ENCODE results near the gene FLT1. TPM values are rescaled to one million over a fixed set of nuclear protein-coding genes. Genes with fewer than 3 reads are reported as not detected.
A peak's percentile ranks its signal among the peaks of the same experiment; 100 is the strongest.

Gene FLT1
- total and polyA plus RNA-seq, 3 experiments from 2014 or later, result 2.4 to 2.7 TPM; not detected in 1

DNA sequence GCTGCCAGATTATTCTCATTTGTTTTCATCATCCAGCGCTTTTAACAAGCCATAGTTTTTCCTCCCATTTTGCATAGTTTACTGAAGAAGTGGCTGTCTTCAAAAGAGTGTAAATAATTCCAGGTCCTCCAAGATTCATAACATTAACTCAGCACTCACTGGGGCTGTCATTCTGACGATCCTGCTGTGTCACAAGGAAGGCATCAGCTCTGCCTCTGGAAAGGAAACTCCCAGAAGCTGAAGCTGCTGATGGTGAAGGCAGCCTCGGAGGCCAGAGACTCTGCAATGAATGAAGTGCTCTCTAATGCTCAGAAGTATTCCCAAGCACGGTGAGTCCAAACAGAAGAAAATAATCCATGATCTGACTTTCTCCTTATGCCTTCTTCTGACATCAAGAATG, 60.0 kb downstream of the FLT1 start:
- Histone ChIP-seq H3K4me1 (ENCODE audit: insufficient read depth, low read length) (no peaks in the 10 kb centered on the region), H3K27ac (ENCODE audit: low read depth, low read length) (no peak overlapping the region), H3K36me3 (ENCODE audit: insufficient read depth, low read length) (no peaks in the 10 kb centered on the region), H3K9me3 (ENCODE audit: low read length) (no peaks in the 10 kb centered on the region), H3K27me3 (ENCODE audit: insufficient read depth, low read length, poor library complexity, severe bottlenecking) (no peaks in the 10 kb centered on the region), H3K4me3 (ENCODE audit: low read length) (no peak overlapping the region)
- CTCF ChIA-PET, result interaction anchor here (0.6 kb wide), 1 partner anchor 92 kb away, joined by 3 read pairs; no protein-coding TSS in a partner anchor
- peak overlapping the region in 1 of 8 donors; percentile 54 for H3K27ac Mint-ChIP-seq
- H3K4me1 Mint-ChIP-seq, result peaks cover 0 to 5% (median 0%) of the 10 kb centered on the region in 3 donors
- H3K9me3 Mint-ChIP-seq, result no peaks in the 10 kb centered on the region
- H3K27me3 Mint-ChIP-seq, result peaks cover 2 to 36% of the 10 kb centered on the region in 2 donors
- H3K36me3 Mint-ChIP-seq, result no peaks in the 10 kb centered on the region
- no peak overlapping the region for H3K4me3 Mint-ChIP-seq
- POLR2A ChIA-PET, result no interaction called here
- no peak for DNase-seq

DNA sequence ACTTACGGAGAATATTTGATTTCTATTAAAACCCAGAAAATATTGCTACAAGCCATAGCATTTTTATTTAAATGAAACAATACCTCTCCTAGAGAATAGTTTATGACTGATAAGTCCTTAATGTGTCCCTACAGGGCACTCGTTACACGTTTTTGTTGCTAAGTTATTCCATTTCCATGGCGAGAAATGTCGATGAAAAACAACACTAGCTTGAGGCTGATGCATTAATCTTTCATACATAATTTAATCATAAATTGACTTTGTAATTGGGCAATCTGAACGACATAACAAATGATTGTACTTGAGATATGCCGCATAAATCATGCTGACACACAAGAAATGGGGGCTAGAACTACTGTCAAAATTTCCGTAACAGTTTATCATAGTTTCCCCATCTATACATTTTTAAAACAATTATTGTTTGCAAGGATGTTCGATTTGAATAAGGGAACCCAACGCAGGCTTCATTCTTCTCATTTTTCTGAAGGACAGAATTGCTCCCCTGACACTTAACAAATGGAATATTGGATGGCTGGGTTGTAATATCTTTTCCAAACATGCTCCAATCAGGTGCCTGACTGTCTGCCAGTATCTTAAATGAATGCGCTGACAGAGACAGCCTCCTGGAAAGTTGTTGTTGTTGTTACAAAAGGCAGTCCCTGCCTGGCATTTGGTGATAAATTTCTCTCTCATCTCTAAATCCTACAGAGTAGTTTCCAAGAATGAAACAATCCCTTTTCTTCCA, 61.9 kb downstream of the FLT1 start:
- Mint-ChIP-seq H3K36me3 (no peaks in the 10 kb centered on the region), H3K4me3 (no peak overlapping the region), H3K4me1 (peaks cover 0 to 5% (median 0%) of the 10 kb centered on the region in 3 donors), H3K9me3 (no peaks in the 10 kb centered on the region), H3K27me3 (peaks cover 0 to 43% of the 10 kb centered on the region in 2 donors), H3K27ac (no peak overlapping the region)
- H3K9me3 ChIP-seq (ENCODE audit: low read length), result no peaks in the 10 kb centered on the region
- H3K36me3 ChIP-seq (ENCODE audit: insufficient read depth, low read length), result no peaks in the 10 kb centered on the region
- ChIA-PET CTCF (no interaction called here), POLR2A (no interaction called here)
- no peaks in the 10 kb centered on the region for H3K27me3 ChIP-seq (ENCODE audit: insufficient read depth, low read length, poor library complexity, severe bottlenecking)
- no peak overlapping the region for H3K4me3 ChIP-seq (ENCODE audit: low read length)
- DNase-seq, result no peak
- no peaks in the 10 kb centered on the region for H3K4me1 ChIP-seq (ENCODE audit: insufficient read depth, low read length)
- no peak overlapping the region for H3K27ac ChIP-seq (ENCODE audit: low read depth, low read length)

DNA sequence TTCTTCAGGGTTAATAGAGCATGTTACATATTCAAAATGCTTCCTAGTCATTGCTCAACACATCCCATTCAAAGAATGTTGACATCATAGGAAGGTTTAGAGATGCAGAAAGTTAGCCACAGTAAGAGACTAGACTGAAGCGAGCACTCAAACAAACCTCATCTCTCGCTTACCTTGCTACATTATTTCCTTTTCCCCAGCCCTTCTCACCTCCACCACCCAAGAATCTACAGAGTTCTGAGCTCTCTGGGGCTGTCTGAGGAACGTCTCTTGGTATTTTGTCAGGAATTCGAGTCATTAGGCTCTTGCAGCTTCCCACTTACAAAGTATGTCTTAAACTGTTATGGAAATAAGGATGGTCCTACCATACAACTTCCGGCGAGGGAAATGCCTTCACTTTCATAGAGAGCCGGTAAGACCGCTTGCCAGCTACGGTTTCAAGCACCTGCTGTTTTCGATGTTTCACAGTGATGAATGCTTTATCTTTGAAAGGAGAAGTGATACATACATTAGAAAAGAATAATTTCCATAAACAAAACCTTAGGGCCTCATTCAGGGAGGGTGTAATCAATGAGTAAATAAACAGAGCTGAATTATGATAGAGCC, 65.1 kb downstream of the FLT1 start:
- Histone ChIP-seq H3K27me3 (ENCODE audit: insufficient read depth, low read length, poor library complexity, severe bottlenecking) (no peaks in the 10 kb centered on the region), H3K27ac (ENCODE audit: low read depth, low read length) (no peak overlapping the region), H3K4me3 (ENCODE audit: low read length) (no peak overlapping the region), H3K9me3 (ENCODE audit: low read length) (no peaks in the 10 kb centered on the region), H3K36me3 (ENCODE audit: insufficient read depth, low read length) (no peaks in the 10 kb centered on the region), H3K4me1 (ENCODE audit: insufficient read depth, low read length) (no peaks in the 10 kb centered on the region)
- POLR2A ChIA-PET, result no interaction called here
- DNase-seq, result no peak
- no peak overlapping the region for H3K27ac Mint-ChIP-seq
- H3K4me3 Mint-ChIP-seq, result no peak overlapping the region
- peaks cover 0 to 5% (median 0%) of the 10 kb centered on the region in 3 donors for H3K4me1 Mint-ChIP-seq
- CTCF ChIA-PET, result no interaction called here
- no peaks in the 10 kb centered on the region for H3K36me3 Mint-ChIP-seq
- no peaks in the 10 kb centered on the region for H3K9me3 Mint-ChIP-seq
- peaks cover 0 to 55% of the 10 kb centered on the region in 2 donors for H3K27me3 Mint-ChIP-seq

DNA sequence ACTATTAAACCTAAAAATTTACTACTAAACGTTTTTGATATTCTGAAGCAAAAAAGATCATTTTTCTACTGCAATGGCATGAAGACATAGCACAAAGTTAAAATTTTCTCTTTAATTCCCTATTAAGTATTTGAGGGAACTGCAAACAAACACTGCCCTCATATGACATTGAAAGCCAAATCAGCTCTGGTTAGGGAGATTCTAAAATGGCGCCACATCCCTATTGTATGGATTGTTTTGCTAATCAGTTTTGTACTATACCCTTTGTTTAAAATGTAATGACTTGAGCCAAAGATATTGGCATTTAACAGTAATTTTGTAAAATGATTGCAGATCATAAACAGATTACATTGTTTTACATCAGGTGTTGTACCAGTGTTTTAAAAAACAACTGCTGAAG, 65.8 kb downstream of the FLT1 start:
- peaks cover 0 to 5% (median 0%) of the 10 kb centered on the region in 3 donors for H3K4me1 Mint-ChIP-seq
- Histone ChIP-seq H3K9me3 (ENCODE audit: low read length) (no peaks in the 10 kb centered on the region), H3K36me3 (ENCODE audit: insufficient read depth, low read length) (no peaks in the 10 kb centered on the region), H3K4me3 (ENCODE audit: low read length) (no peak overlapping the region), H3K27ac (ENCODE audit: low read depth, low read length) (no peak overlapping the region), H3K4me1 (ENCODE audit: insufficient read depth, low read length) (no peaks in the 10 kb centered on the region), H3K27me3 (ENCODE audit: insufficient read depth, low read length, poor library complexity, severe bottlenecking) (no peaks in the 10 kb centered on the region)
- H3K27me3 Mint-ChIP-seq, result peaks cover 0 to 55% of the 10 kb centered on the region in 2 donors
- ChIA-PET POLR2A (no interaction called here), CTCF (no interaction called here)
- no peaks in the 10 kb centered on the region for H3K9me3 Mint-ChIP-seq
- H3K27ac Mint-ChIP-seq, result no peak overlapping the region
- no peak overlapping the region for H3K4me3 Mint-ChIP-seq
- no peak for DNase-seq
- H3K36me3 Mint-ChIP-seq, result no peaks in the 10 kb centered on the region

DNA sequence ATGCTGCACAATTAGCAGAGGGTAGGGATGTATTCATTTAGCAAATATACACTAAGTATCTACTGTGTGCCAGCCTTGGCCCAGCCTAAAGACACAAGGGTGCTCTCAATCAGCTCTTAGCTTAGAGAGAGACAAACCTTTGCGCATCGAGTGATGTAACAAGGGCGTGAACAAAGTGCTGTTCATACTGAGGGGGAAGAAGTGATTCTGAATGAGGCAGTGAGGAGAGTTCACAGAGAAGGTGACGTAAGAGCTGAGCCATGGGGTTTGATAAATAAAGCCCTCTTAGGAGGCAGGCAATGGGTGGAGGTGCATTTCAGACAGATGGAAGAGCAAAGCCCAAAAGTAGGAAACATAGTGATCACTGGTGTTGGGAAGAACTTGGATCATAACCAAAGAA, 68.5 kb downstream of the FLT1 start:
- H3K27ac Mint-ChIP-seq, result no peak overlapping the region
- Histone ChIP-seq H3K27ac (ENCODE audit: low read depth, low read length) (no peak overlapping the region), H3K9me3 (ENCODE audit: low read length) (no peaks in the 10 kb centered on the region), H3K27me3 (ENCODE audit: insufficient read depth, low read length, poor library complexity, severe bottlenecking) (no peaks in the 10 kb centered on the region), H3K4me1 (ENCODE audit: insufficient read depth, low read length) (peaks cover 11% of the 10 kb centered on the region), H3K36me3 (ENCODE audit: insufficient read depth, low read length) (no peaks in the 10 kb centered on the region), H3K4me3 (ENCODE audit: low read length) (no peak overlapping the region)
- no peaks in the 10 kb centered on the region for H3K36me3 Mint-ChIP-seq
- peaks cover 0 to 38% of the 10 kb centered on the region in 2 donors for H3K27me3 Mint-ChIP-seq
- H3K9me3 Mint-ChIP-seq, result no peaks in the 10 kb centered on the region
- DNase-seq, result no peak
- POLR2A ChIA-PET, result no interaction called here
- CTCF ChIA-PET, result no interaction called here
- H3K4me3 Mint-ChIP-seq, result no peak overlapping the region
- peaks cover 13 to 21% (median 15%) of the 10 kb centered on the region in 3 donors for H3K4me1 Mint-ChIP-seq

DNA sequence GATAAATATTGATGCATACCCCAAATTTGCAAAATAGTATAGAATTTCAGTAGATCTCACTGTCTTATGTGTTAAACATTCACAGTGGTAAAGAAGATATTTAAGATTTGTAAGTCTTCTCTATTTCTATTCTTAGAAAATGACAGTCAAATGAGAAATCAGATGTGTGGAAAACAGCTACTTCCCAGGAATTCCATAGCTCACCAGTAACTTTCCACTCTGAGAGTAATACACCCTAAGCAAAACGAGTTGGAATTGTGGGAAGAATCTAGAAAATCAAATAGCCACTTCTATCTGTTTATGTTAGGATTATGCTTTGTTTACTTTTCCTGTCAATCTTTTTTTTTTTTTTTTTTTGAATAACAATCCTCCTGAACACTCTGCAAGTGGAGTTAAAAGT, 69.1 kb downstream of the FLT1 start:
- no peaks in the 10 kb centered on the region for H3K36me3 ChIP-seq (ENCODE audit: insufficient read depth, low read length)
- Mint-ChIP-seq H3K4me3 (no peak overlapping the region), H3K27me3 (peaks cover 0 to 34% of the 10 kb centered on the region in 2 donors), H3K9me3 (no peaks in the 10 kb centered on the region), H3K36me3 (no peaks in the 10 kb centered on the region), H3K4me1 (peaks cover 13 to 21% (median 15%) of the 10 kb centered on the region in 3 donors), H3K27ac (no peak overlapping the region)
- no peaks in the 10 kb centered on the region for H3K9me3 ChIP-seq (ENCODE audit: low read length)
- no peak overlapping the region for H3K27ac ChIP-seq (ENCODE audit: low read depth, low read length)
- no peaks in the 10 kb centered on the region for H3K27me3 ChIP-seq (ENCODE audit: insufficient read depth, low read length, poor library complexity, severe bottlenecking)
- POLR2A ChIA-PET, result no interaction called here
- CTCF ChIA-PET, result no interaction called here
- DNase-seq, result no peak
- no peak overlapping the region for H3K4me3 ChIP-seq (ENCODE audit: low read length)
- peaks cover 11% of the 10 kb centered on the region for H3K4me1 ChIP-seq (ENCODE audit: insufficient read depth, low read length)

DNA sequence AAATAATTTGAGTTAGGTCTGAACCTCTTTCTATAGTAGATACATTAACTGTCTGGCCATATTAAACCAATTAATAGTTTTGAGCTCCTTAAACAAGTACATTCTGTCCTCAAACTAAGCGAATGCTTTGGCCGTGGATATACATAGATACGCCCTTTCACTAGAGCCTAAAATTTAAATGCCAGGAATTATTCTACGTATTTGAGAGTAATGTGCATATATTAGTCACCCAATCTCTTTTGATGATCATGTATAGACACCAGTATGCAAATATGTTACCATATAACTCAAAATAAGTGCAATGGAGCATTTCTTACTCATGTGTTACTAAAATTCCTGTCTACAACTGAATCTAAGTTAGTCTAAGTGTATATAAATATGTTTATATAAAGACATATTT, 70.4 kb downstream of the FLT1 start:
- Mint-ChIP-seq H3K27me3 (peaks cover 0 to 38% of the 10 kb centered on the region in 2 donors), H3K9me3 (no peaks in the 10 kb centered on the region), H3K36me3 (no peaks in the 10 kb centered on the region), H3K27ac (no peak overlapping the region), H3K4me1 (peaks cover 13 to 15% (median 15%) of the 10 kb centered on the region in 3 donors), H3K4me3 (no peak overlapping the region)
- no peak for DNase-seq
- Histone ChIP-seq H3K4me1 (ENCODE audit: insufficient read depth, low read length) (peaks cover 11% of the 10 kb centered on the region), H3K27ac (ENCODE audit: low read depth, low read length) (no peak overlapping the region), H3K27me3 (ENCODE audit: insufficient read depth, low read length, poor library complexity, severe bottlenecking) (no peaks in the 10 kb centered on the region), H3K4me3 (ENCODE audit: low read length) (no peak overlapping the region), H3K36me3 (ENCODE audit: insufficient read depth, low read length) (no peaks in the 10 kb centered on the region), H3K9me3 (ENCODE audit: low read length) (no peaks in the 10 kb centered on the region)
- ChIA-PET CTCF (no interaction called here), POLR2A (no interaction called here)

DNA sequence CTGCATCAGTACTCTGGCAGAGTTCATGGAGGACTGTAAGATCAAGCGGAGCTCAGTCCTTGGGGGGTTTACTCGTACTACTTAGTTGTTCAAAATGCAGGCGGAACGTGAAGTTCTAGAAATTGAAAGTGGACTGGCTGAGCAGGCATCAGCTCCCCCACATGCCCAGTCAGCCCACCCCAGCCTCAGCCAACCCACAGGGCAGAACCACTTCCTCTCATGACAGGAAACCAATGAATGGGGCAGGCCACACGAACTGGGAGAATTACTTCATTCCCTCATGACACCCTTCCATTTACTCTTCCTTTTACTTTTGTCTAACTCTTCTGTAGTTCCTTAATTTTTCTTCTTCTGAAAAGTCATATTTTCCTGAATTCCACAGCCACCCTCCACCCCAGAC, 71.9 kb downstream of the FLT1 start:
- POLR2A ChIA-PET, result no interaction called here
- H3K4me3 ChIP-seq (ENCODE audit: low read length), result no peak overlapping the region
- peak overlapping the region in 6 of 7 donors; percentile 8 to 65 (median 42) for H3K4me3 Mint-ChIP-seq
- H3K4me1 Mint-ChIP-seq, result peaks cover 13 to 15% (median 15%) of the 10 kb centered on the region in 3 donors
- CTCF ChIA-PET, result no interaction called here
- no peaks in the 10 kb centered on the region for H3K27me3 ChIP-seq (ENCODE audit: insufficient read depth, low read length, poor library complexity, severe bottlenecking)
- no peaks in the 10 kb centered on the region for H3K36me3 Mint-ChIP-seq
- no peaks in the 10 kb centered on the region for H3K9me3 ChIP-seq (ENCODE audit: low read length)
- H3K27ac Mint-ChIP-seq, result peak overlapping the region in 5 of 8 donors; percentile 21 to 52 (median 37)
- peak in 2 of 5 donors; percentile 6 to 13 for DNase-seq
- H3K36me3 ChIP-seq (ENCODE audit: insufficient read depth, low read length), result no peaks in the 10 kb centered on the region
- H3K27me3 Mint-ChIP-seq, result peaks cover 0 to 31% of the 10 kb centered on the region in 2 donors
- H3K9me3 Mint-ChIP-seq, result no peaks in the 10 kb centered on the region
- H3K4me1 ChIP-seq (ENCODE audit: insufficient read depth, low read length), result peaks cover 11% of the 10 kb centered on the region
- no peak overlapping the region for H3K27ac ChIP-seq (ENCODE audit: low read depth, low read length)

Measured in CD8-positive, alpha-beta memory T cell (primary cell).